Hepatocyte (in vitro differentiated cells): ENCODE results near the gene MYH6. TPM values are rescaled to one million over a fixed set of nuclear protein-coding genes. Genes with fewer than 3 reads are reported as not detected.

ENCODE experiments used
- DNase-seq: peaks from one replicate; pipeline ENCODE4 v3.0.0-alpha.2; 2016; ENCODE audit warnings: low spot score
- H2AFZ ChIP-seq: fragments of 200-600 bp; sonication (generic); 2 replicates; pipeline ENCODE4 v1.6.0; 2016; ENCODE audit warnings: antibody characterized with exemption, mild to moderate bottlenecking
- H3K27ac ChIP-seq: fragments of 200-600 bp; sonication (generic); 2 replicates; pipeline ENCODE4 v1.5.1; 2016; ENCODE audit warnings: mild to moderate bottlenecking
- H3K27me3 ChIP-seq: fragments of 200-600 bp; sonication (generic); 2 replicates; pipeline ENCODE4 v1.6.1; 2016
- H3K36me3 ChIP-seq: fragments of 200-600 bp; sonication (generic); replicated peaks from 2 replicates; pipeline ENCODE4 v1.5.1; 2016; ENCODE audit warnings: low read depth; ENCODE audit not compliant: insufficient read depth
- H3K4me1 ChIP-seq: fragments of 200-600 bp; sonication (generic); 2 replicates; pipeline ENCODE4 v1.5.1; 2016; ENCODE audit warnings: mild to moderate bottlenecking, moderate library complexity; ENCODE audit not compliant: insufficient read depth
- H3K4me2 ChIP-seq: fragments of 200-600 bp; sonication (generic); 2 replicates; pipeline ENCODE4 v1.6.0; 2016
- H3K4me3 ChIP-seq: fragments of 200-600 bp; sonication (generic); 2 replicates; pipeline ENCODE4 v1.5.1; 2016; ENCODE audit warnings: mild to moderate bottlenecking
- H3K79me2 ChIP-seq: fragments of 200-600 bp; sonication (generic); 2 replicates; pipeline ENCODE4 v1.6.0; 2017; ENCODE audit warnings: mild to moderate bottlenecking
- H3K9me2 ChIP-seq: fragments of 200-600 bp; sonication (generic); replicated peaks from 2 replicates; pipeline ENCODE4 v1.6.0; 2017; ENCODE audit warnings: mild to moderate bottlenecking; ENCODE audit not compliant: insufficient read depth
- H3K9me3 ChIP-seq: fragments of 200-600 bp; sonication (generic); 2 replicates; pipeline ENCODE4 v1.5.1; 2016; ENCODE audit warnings: low read depth, mild to moderate bottlenecking
- H4K20me1 ChIP-seq: fragments of 200-600 bp; sonication (generic); 2 replicates; pipeline ENCODE4 v1.6.0; 2016; ENCODE audit warnings: mild to moderate bottlenecking; ENCODE audit not compliant: insufficient read depth, poor library complexity, severe bottlenecking
- CTCF ChIP-seq: fragments of 200-600 bp; sonication (generic); IDR thresholded peaks from 2 replicates; pipeline ENCODE4 v1.5.1; 2016; ENCODE audit warnings: antibody characterized with exemption, mild to moderate bottlenecking; ENCODE audit not compliant: poor library complexity
- EZH2 ChIP-seq: fragments of 200-600 bp; sonication (generic); IDR thresholded peaks from 2 replicates; pipeline ENCODE4 v1.6.1; 2016; ENCODE audit warnings: antibody characterized with exemption, mild to moderate bottlenecking, borderline replicate concordance
- EZH2phosphoT487 ChIP-seq: fragments of 200-600 bp; sonication (generic); IDR thresholded peaks from one replicate; pipeline ENCODE4 v1.6.1; 2018; ENCODE audit warnings: antibody characterized with exemption, mild to moderate bottlenecking, low read depth, moderate library complexity; ENCODE audit not compliant: unreplicated experiment, severe bottlenecking
- WGBS: methylation state at CpG from one replicate; pipeline ENCODE4 v1.1.6; 2016; ENCODE audit warnings: low lambda C conversion rate; ENCODE audit errors: missing lambda C conversion rate; 5-methylcytosine and 5-hydroxymethylcytosine counted together
- polyA plus RNA-seq: library from polyadenylated mRNA; unstranded; fragments of >200 nt; fragmentation: Nextera tagmentation; extraction: Ambion mirVana; gene quantifications from 2 replicates; pipeline ENCODE4 v1.2.1, GENCODE V29; 2016
- total RNA-seq: library from RNA; depleted of rRNA; stranded (reverse); fragments of >200 nt; gene quantifications from 2 replicates; pipeline ENCODE4 v1.2.3, GENCODE V29; 2014

The MYH6 gene
- total and polyA plus RNA-seq, 2 experiments from 2014 or later, result 0.97 TPM; not detected in 1

- WGBS, result 95% methylated on average over 6 of the region's 6 CpGs
- no peak overlapping the region for H3K27ac ChIP-seq
These were observed 52.1 kb downstream of the MYH6 start for GRCh38 chr14:23355871-23356435.

GRCh38 chr14:23354990-23355389 lies 53.1 kb downstream of the MYH6 start:
- DNase-seq, result no peak
- Histone ChIP-seq H3K79me2 (no peaks in the 10 kb centered on the region), H3K27ac (no peak overlapping the region), H3K4me3 (no peak overlapping the region), H3K9me3 (no peaks in the 10 kb centered on the region), H3K27me3 (no peaks in the 10 kb centered on the region), H3K4me1 (no peaks in the 10 kb centered on the region), H3K9me2 (no peaks in the 10 kb centered on the region), H3K36me3 (no peaks in the 10 kb centered on the region), H4K20me1 (no peaks in the 10 kb centered on the region), H2AFZ (no peak overlapping the region), H3K4me2 (no peak overlapping the region)
- no peak for TF ChIP-seq CTCF
- no peak for TF ChIP-seq EZH2phosphoT487
- no peak for TF ChIP-seq EZH2
- WGBS, result 89% methylated on average over 6 of the region's 6 CpGs

More at GRCh38 chr14:23355871-23356435, 52.1 kb downstream of the MYH6 start:
- H3K9me3 ChIP-seq, result no peaks in the 10 kb centered on the region
- H3K36me3 ChIP-seq, result no peaks in the 10 kb centered on the region
- no peaks in the 10 kb centered on the region for H3K4me1 ChIP-seq
- H3K9me2 ChIP-seq, result no peaks in the 10 kb centered on the region
- no peak overlapping the region for H2AFZ ChIP-seq
- H4K20me1 ChIP-seq, result peaks cover 3% of the 10 kb centered on the region
- no peaks in the 10 kb centered on the region for H3K27me3 ChIP-seq
- H3K4me3 ChIP-seq, result no peak overlapping the region
- TF ChIP-seq CTCF (no peak), EZH2phosphoT487 (no peak), EZH2 (no peak)
- no peak overlapping the region for H3K4me2 ChIP-seq
- peaks cover 3% of the 10 kb centered on the region for H3K79me2 ChIP-seq
- DNase-seq, result no peak

GRCh38 chr14:23353433-23353780 lies 54.7 kb downstream of the MYH6 start:
- Histone ChIP-seq H3K9me2 (no peaks in the 10 kb centered on the region), H2AFZ (no peak overlapping the region), H3K79me2 (no peaks in the 10 kb centered on the region), H3K4me3 (no peak overlapping the region), H3K4me1 (no peaks in the 10 kb centered on the region), H3K27ac (peak overlapping the region; percentile 66), H3K4me2 (peak overlapping the region; percentile 99), H3K27me3 (no peaks in the 10 kb centered on the region), H3K36me3 (no peaks in the 10 kb centered on the region), H3K9me3 (no peaks in the 10 kb centered on the region), H4K20me1 (no peaks in the 10 kb centered on the region)
- DNase-seq, result no peak
- WGBS, result 81% methylated on average over 5 of the region's 5 CpGs
- TF ChIP-seq CTCF (no peak), EZH2 (no peak), EZH2phosphoT487 (no peak)
